ENCODE measurements around the gene PBX2. TPM values are rescaled to one million over a fixed set of nuclear protein-coding genes. Genes with fewer than 3 reads are reported as not detected.

The PBX2 gene
- total RNA-seq, 1 experiment from 2014 or later = 176 TPM

DNA sequence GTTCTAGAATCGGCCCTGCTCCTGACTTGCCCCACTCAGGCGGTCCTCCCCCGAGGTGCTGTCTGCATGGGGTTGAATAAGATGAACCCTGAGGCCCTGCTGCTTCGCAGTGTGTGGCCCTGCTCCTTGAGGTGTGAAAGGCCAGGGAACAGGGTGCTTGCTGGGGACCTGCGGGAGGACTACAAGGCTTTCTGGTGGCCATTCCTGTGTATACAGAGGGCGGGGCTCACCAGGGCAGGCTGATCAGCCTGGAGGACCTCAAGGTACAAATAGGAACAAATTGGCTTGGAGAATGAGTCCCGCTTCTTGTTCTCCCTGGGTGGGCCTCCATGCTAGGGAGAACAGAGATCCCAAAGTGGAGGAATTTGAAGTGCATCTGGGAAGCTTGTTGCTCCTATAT lies 28.2 kb upstream of the PBX2 start:
- Histone ChIP-seq H3K23me2 (ENCODE audit: insufficient read length, low read depth, low read length, poor library complexity, severe bottlenecking) (peaks cover 3% of the 10 kb centered on the region), H3K27me3 (ENCODE audit: insufficient read depth, low read length) (no peaks in the 10 kb centered on the region), H3K27ac (ENCODE audit: insufficient read length, low read depth, low read length) (no peak overlapping the region), H3K9me3 (ENCODE audit: control insufficient read depth, low read depth, low read length) (no peaks in the 10 kb centered on the region), H2BK15ac (ENCODE audit: low read depth, low read length) (no peak overlapping the region), H3K79me2 (ENCODE audit: insufficient read depth, low read length) (no peaks in the 10 kb centered on the region), H2AK5ac (ENCODE audit: insufficient read length, low read length) (no peak overlapping the region), H2BK5ac (ENCODE audit: insufficient read length, low read length) (no peak overlapping the region), H3K18ac (ENCODE audit: insufficient read length, low read depth, low read length) (no peak overlapping the region), H3K23ac (ENCODE audit: insufficient read length, low read depth, low read length) (no peak overlapping the region), H2BK12ac (ENCODE audit: insufficient read length, low read depth, low read length) (no peak overlapping the region), H3K14ac (ENCODE audit: insufficient read depth, low read length) (no peak overlapping the region), H3K4me1 (ENCODE audit: insufficient read depth, low read length) (no peaks in the 10 kb centered on the region), H4K20me1 (ENCODE audit: control insufficient read depth, insufficient read depth, insufficient read length) (no peaks in the 10 kb centered on the region), H3K4ac (ENCODE audit: low read depth, low read length) (no peak overlapping the region), H2AFZ (ENCODE audit: low read length) (no peak overlapping the region), H2BK20ac (ENCODE audit: low read depth, low read length, poor library complexity, severe bottlenecking) (no peak overlapping the region), H3T11ph (ENCODE audit: low read length) (no peak overlapping the region), H3K56ac (ENCODE audit: insufficient read length, low read depth, low read length) (no peak overlapping the region), H3K4me2 (ENCODE audit: insufficient read depth, insufficient read length, low read length) (no peak overlapping the region), H4K8ac (replicated peaks; ENCODE audit: insufficient read length, low read depth, low read length) (no peak overlapping the region), H3K9ac (ENCODE audit: extremely low read depth, insufficient read length, low read length) (no peak overlapping the region), H2BK120ac (ENCODE audit: low read depth, low read length, poor library complexity, severe bottlenecking) (no peak overlapping the region), H3K79me1 (ENCODE audit: insufficient read depth, low read depth, low read length, poor library complexity, severe bottlenecking) (no peaks in the 10 kb centered on the region), H4K5ac (ENCODE audit: insufficient read length, low read depth, low read length) (no peak overlapping the region), H4K91ac (ENCODE audit: insufficient read length, low read depth, low read length) (no peak overlapping the region)
- Mint-ChIP-seq H3K27me3 (ENCODE audit: low read depth) (peaks cover 13% of the 10 kb centered on the region), H3K9me3 (no peaks in the 10 kb centered on the region; a peak in 1 of 5 replicates), H3K36me3 (ENCODE audit: insufficient read depth in 1 of 3, low read depth in 3 of 3) (peaks cover 0 to 1% (median 0%) of the 10 kb centered on the region in 3 experiments; a peak in 1 of 7 replicates), H3K27ac (no peak overlapping the region), H3K4me3 (no peak overlapping the region), H3K4me1 (peaks cover 7 to 9% of the 10 kb centered on the region in 2 experiments)
- DNase-seq = no peak
- no CpG with 5 or more reads among the region's 7 CpGs for WGBS (ENCODE audit: extremely low coverage, insufficient read length, low lambda C conversion rate)
- TF ChIP-seq, protein P1, sequence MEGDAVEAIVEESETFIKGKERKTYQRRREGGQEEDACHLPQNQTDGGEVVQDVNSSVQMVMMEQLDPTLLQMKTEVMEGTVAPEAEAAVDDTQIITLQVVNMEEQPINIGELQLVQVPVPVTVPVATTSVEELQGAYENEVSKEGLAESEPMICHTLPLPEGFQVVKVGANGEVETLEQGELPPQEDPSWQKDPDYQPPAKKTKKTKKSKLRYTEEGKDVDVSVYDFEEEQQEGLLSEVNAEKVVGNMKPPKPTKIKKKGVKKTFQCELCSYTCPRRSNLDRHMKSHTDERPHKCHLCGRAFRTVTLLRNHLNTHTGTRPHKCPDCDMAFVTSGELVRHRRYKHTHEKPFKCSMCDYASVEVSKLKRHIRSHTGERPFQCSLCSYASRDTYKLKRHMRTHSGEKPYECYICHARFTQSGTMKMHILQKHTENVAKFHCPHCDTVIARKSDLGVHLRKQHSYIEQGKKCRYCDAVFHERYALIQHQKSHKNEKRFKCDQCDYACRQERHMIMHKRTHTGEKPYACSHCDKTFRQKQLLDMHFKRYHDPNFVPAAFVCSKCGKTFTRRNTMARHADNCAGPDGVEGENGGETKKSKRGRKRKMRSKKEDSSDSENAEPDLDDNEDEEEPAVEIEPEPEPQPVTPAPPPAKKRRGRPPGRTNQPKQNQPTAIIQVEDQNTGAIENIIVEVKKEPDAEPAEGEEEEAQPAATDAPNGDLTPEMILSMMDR (conservative IDR thresholded peaks at IDR 0.05) = no peak
